Esophagus (tissue), 2 donors: ENCODE measurements around the gene HMGB2. TPM values are rescaled to one million over a fixed set of nuclear protein-coding genes. Genes with fewer than 3 reads are reported as not detected.
A peak's percentile ranks its signal among the peaks of the same experiment; 100 is the strongest.

Source experiments
- H3K27ac ChIP-seq, 2 donors: one replicate each; pipeline ENCODE4 v1.5.1; 2013; ENCODE audit warnings: low read depth in 2 of 2, mild to moderate bottlenecking in 2 of 2, inconsistent platforms in 1 of 2, low read length in 1 of 2, moderate library complexity in 1 of 2
- H3K27me3 ChIP-seq, 2 donors: one replicate each; pipeline ENCODE4 v1.6.1; 2013; ENCODE audit warnings: low read length in 2 of 2, control low read depth in 1 of 2, mild to moderate bottlenecking in 1 of 2; ENCODE audit not compliant: insufficient read depth in 2 of 2, control insufficient read depth in 1 of 2
- H3K36me3 ChIP-seq, 2 donors: one replicate each; pipeline ENCODE4 v1.6.1; 2013; ENCODE audit warnings: low read length in 1 of 2; ENCODE audit not compliant: control insufficient read depth in 2 of 2, insufficient read depth in 2 of 2
- H3K4me1 ChIP-seq, 2 donors: one replicate each; pipeline ENCODE4 v1.6.1; 2013; ENCODE audit warnings: low read length in 1 of 2; ENCODE audit not compliant: control insufficient read depth in 2 of 2, insufficient read depth in 2 of 2
- H3K4me3 ChIP-seq, 2 donors: one replicate each; pipeline ENCODE4 v1.5.1; 2013; ENCODE audit warnings: low read length in 2 of 2, mild to moderate bottlenecking in 2 of 2, low read depth in 1 of 2, moderate library complexity in 1 of 2
- H3K9me3 ChIP-seq, 2 donors: one replicate each; pipeline ENCODE4 v1.6.1; 2013; ENCODE audit warnings: mild to moderate bottlenecking in 2 of 2, low read depth in 1 of 2, low read length in 1 of 2, moderate library complexity in 1 of 2; ENCODE audit not compliant: control insufficient read depth in 2 of 2, insufficient read depth in 1 of 2
- WGBS, 2 donors: extraction: QIAGEN DNeasy Blood & Tissue Kit; methylation state at CpG; one replicate each; pipeline ENCODE4 v1.1.7; 2013; 5-methylcytosine and 5-hydroxymethylcytosine counted together
- polyA plus RNA-seq, 2 donors: library from polyadenylated mRNA; stranded (reverse); fragments of 200-250 nt; gene quantifications; one replicate each; pipeline ENCODE4 v1.2.3, GENCODE V29; 2013
- donor health status: healthy with polysubstance abuse.
- donor health status: Bipolar disorder and iron deficiency.

The HMGB2 gene
- polyA plus RNA-seq, 2 donors = 156 to 240 TPM

GRCh38 chr4:173337463-173337862 lies 3.3 kb upstream of the HMGB2 start:
- no peaks in the 10 kb centered on the region for H3K4me1 ChIP-seq
- WGBS, 2 donors = 97% methylated on average over 2 of the region's 2 CpGs

GRCh38 chr4:173334891-173335752 lies 964 bp upstream of the HMGB2 start:
- H3K4me1 ChIP-seq = no peaks in the 10 kb centered on the region
- WGBS, 2 donors = 1 to 2% methylated on average over 52 of the region's 52 CpGs
- H3K9me3 ChIP-seq = no peaks in the 10 kb centered on the region
- peak overlapping the region; percentile 70 to 84 for H3K4me3 ChIP-seq
- no peaks in the 10 kb centered on the region for H3K27me3 ChIP-seq
- peak overlapping the region; percentile 75 to 83 for H3K27ac ChIP-seq
- no peaks in the 10 kb centered on the region for H3K36me3 ChIP-seq

More at GRCh38 chr4:173337463-173337862, 3.3 kb upstream of the HMGB2 start:
- H3K27me3 ChIP-seq = no peaks in the 10 kb centered on the region
- H3K4me3 ChIP-seq = no peak overlapping the region
- H3K27ac ChIP-seq = no peak overlapping the region
- H3K9me3 ChIP-seq = no peaks in the 10 kb centered on the region
- H3K36me3 ChIP-seq = no peaks in the 10 kb centered on the region

- 0 to 1% methylated on average over 34 to 53 of the region's 53 CpGs for WGBS, 2 donors
- Histone ChIP-seq H3K4me1 (no peaks in the 10 kb centered on the region), H3K36me3 (no peaks in the 10 kb centered on the region), H3K27me3 (no peaks in the 10 kb centered on the region), H3K27ac (peak overlapping the region; percentile 94 to 100), H3K4me3 (peak overlapping the region; percentile 69 to 100), H3K9me3 (no peaks in the 10 kb centered on the region)
Observed at GRCh38 chr4:173333658-173334084, 487 bp downstream of the HMGB2 start.

GRCh38 chr4:173332963-173333657 lies 1.0 kb downstream of the HMGB2 start:
- Histone ChIP-seq H3K4me1 (no peaks in the 10 kb centered on the region), H3K4me3 (peak overlapping the region; percentile 69 to 100), H3K27me3 (no peaks in the 10 kb centered on the region), H3K27ac (peak overlapping the region; percentile 94 to 100), H3K36me3 (no peaks in the 10 kb centered on the region), H3K9me3 (no peaks in the 10 kb centered on the region)
- 3 to 4% methylated on average over 21 of the region's 21 CpGs for WGBS, 2 donors

- Histone ChIP-seq H3K36me3 (no peaks in the 10 kb centered on the region), H3K4me1 (no peaks in the 10 kb centered on the region), H3K27ac (no peak overlapping the region), H3K4me3 (peak overlapping the region in 1 of 2 donors; percentile 100), H3K27me3 (no peaks in the 10 kb centered on the region), H3K9me3 (no peaks in the 10 kb centered on the region)
- 21 to 30% methylated on average over 6 of the region's 6 CpGs for WGBS, 2 donors
Observed at GRCh38 chr4:173332021-173332487, 2.1 kb downstream of the HMGB2 start.

GRCh38 chr4:173330590-173330989 lies 3.6 kb downstream of the HMGB2 start:
- Histone ChIP-seq H3K36me3 (no peaks in the 10 kb centered on the region), H3K27me3 (no peaks in the 10 kb centered on the region), H3K4me3 (no peak overlapping the region), H3K27ac (no peak overlapping the region), H3K9me3 (no peaks in the 10 kb centered on the region), H3K4me1 (no peaks in the 10 kb centered on the region)
- WGBS, 2 donors = 87 to 96% methylated on average over 2 of the region's 2 CpGs

GRCh38 chr4:173328236-173328901 lies 5.8 kb downstream of the HMGB2 start:
- Histone ChIP-seq H3K27me3 (no peaks in the 10 kb centered on the region), H3K9me3 (no peaks in the 10 kb centered on the region), H3K4me3 (no peak overlapping the region), H3K27ac (no peak overlapping the region), H3K4me1 (no peaks in the 10 kb centered on the region), H3K36me3 (peaks cover 0 to 2% of the 10 kb centered on the region in 2 donors)
- 89 to 93% methylated on average over 5 of the region's 5 CpGs for WGBS, 2 donors

GRCh38 chr4:173325007-173325736 lies 9.0 kb downstream of the HMGB2 start:
- Histone ChIP-seq H3K36me3 (peaks cover 0 to 2% of the 10 kb centered on the region in 2 donors), H3K27me3 (no peaks in the 10 kb centered on the region), H3K4me3 (no peak overlapping the region), H3K27ac (no peak overlapping the region), H3K4me1 (no peaks in the 10 kb centered on the region), H3K9me3 (no peaks in the 10 kb centered on the region)
- 96 to 97% methylated on average over 5 of the region's 5 CpGs for WGBS, 2 donors

- Histone ChIP-seq H3K4me3 (no peak overlapping the region), H3K9me3 (no peaks in the 10 kb centered on the region), H3K27me3 (no peaks in the 10 kb centered on the region), H3K27ac (no peak overlapping the region), H3K4me1 (no peaks in the 10 kb centered on the region), H3K36me3 (peaks cover 3 to 4% of the 10 kb centered on the region in 2 donors)
- 90 to 93% methylated on average over 2 of the region's 2 CpGs for WGBS, 2 donors
Observed at GRCh38 chr4:173319696-173320095, 14.5 kb downstream of the HMGB2 start.
